Loucy (cell line): Measurements from ENCODE around the gene SGPL1.

Source experiments
- H2AFZ ChIP-seq: fragments of 200-600 bp; sonication (generic); 2 replicates; pipeline ENCODE4 v1.6.0; 2016; ENCODE audit warnings: antibody characterized with exemption, mild to moderate bottlenecking, low read length, moderate library complexity
- H3F3A ChIP-seq: fragments of 200-600 bp; 2 replicates; pipeline ENCODE4 v1.6.0; 2016; ENCODE audit warnings: antibody characterized with exemption, low read depth, mild to moderate bottlenecking
- H3K27me3 ChIP-seq: fragments of 200-600 bp; sonication (generic); 2 replicates; pipeline ENCODE4 v1.6.1; 2014; ENCODE audit warnings: low read length, mild to moderate bottlenecking; ENCODE audit not compliant: insufficient read depth, poor library complexity, severe bottlenecking
- H3K36me3 ChIP-seq: fragments of 200-600 bp; sonication (generic); 2 replicates; pipeline ENCODE4 v1.6.1; 2016; ENCODE audit warnings: low read length; ENCODE audit not compliant: insufficient read depth
- H3K4me1 ChIP-seq: fragments of 200-600 bp; sonication (generic); 2 replicates; pipeline ENCODE4 v1.5.1; 2014; ENCODE audit warnings: low read length, mild to moderate bottlenecking; ENCODE audit not compliant: insufficient read depth, poor library complexity, severe bottlenecking
- H3K4me2 ChIP-seq: fragments of 200-600 bp; sonication (generic); 2 replicates; pipeline ENCODE4 v1.6.0; 2014; ENCODE audit warnings: antibody characterized with exemption, low read length, low read depth, mild to moderate bottlenecking; ENCODE audit not compliant: poor library complexity, severe bottlenecking
- H3K4me3 ChIP-seq: fragments of 200-600 bp; sonication (generic); 2 replicates; pipeline ENCODE4 v1.5.1; 2014; ENCODE audit warnings: low read length, mild to moderate bottlenecking, mixed read lengths; ENCODE audit not compliant: poor library complexity, severe bottlenecking
- H3K79me2 ChIP-seq: fragments of 200-600 bp; sonication (generic); 2 replicates; pipeline ENCODE4 v1.6.1; 2014; ENCODE audit warnings: low read length; ENCODE audit not compliant: insufficient read depth
- H3K9ac ChIP-seq: fragments of 200-600 bp; sonication (generic); 2 replicates; pipeline ENCODE4 v1.6.0; 2014; ENCODE audit warnings: mild to moderate bottlenecking, low read depth, low read length, moderate library complexity; ENCODE audit not compliant: poor library complexity, severe bottlenecking
- H3K9me2 ChIP-seq: fragments of 200-600 bp; sonication (generic); replicated peaks from 2 replicates; pipeline ENCODE4 v1.6.1; 2016; ENCODE audit warnings: low read depth, low read length, mixed read lengths
- H3K9me3 ChIP-seq: fragments of 200-600 bp; sonication (generic); 2 replicates; pipeline ENCODE4 v1.6.1; 2014; ENCODE audit warnings: mild to moderate bottlenecking, antibody characterized with exemption, low read length, low read depth; ENCODE audit not compliant: insufficient read depth
- H4K20me1 ChIP-seq: fragments of 200-600 bp; sonication (generic); 2 replicates; pipeline ENCODE4 v1.6.0; 2014; ENCODE audit warnings: antibody characterized with exemption, low read length, mild to moderate bottlenecking; ENCODE audit not compliant: insufficient read depth, poor library complexity, severe bottlenecking
- CTCF ChIP-seq: fragments of 200-600 bp; sonication (generic); conservative IDR thresholded peaks from 2 replicates; pipeline ENCODE4 v1.5.1; 2014; ENCODE audit warnings: mild to moderate bottlenecking, antibody characterized with exemption, low read length
- EZH2phosphoT487 ChIP-seq: fragments of 200-600 bp; IDR thresholded peaks from 2 replicates; pipeline ENCODE4 v1.6.1; 2018; ENCODE audit warnings: antibody characterized with exemption, mild to moderate bottlenecking, moderate library complexity, borderline replicate concordance

Gene SGPL1

GRCh38 chr10:70846795-70847194 is 31.0 kb downstream of the SGPL1 start:
- H3K9me3 ChIP-seq = no peaks in the 10 kb centered on the region
- H3K27me3 ChIP-seq = no peaks in the 10 kb centered on the region
- H3K4me3 ChIP-seq = no peak overlapping the region
- peaks cover 22% of the 10 kb centered on the region; the same call in 1 of the 2 replicates for H3K36me3 ChIP-seq
- 0 out of 2 replicates have a peak, but pooled peaks cover 5% of the 10 kb centered on the region for H3K79me2 ChIP-seq
- no peaks in the 10 kb centered on the region for H3K9me2 ChIP-seq
- no peak overlapping the region for H3K4me2 ChIP-seq
- H2AFZ ChIP-seq = no peak overlapping the region
- no peaks in the 10 kb centered on the region for H3F3A ChIP-seq
- H3K9ac ChIP-seq = no peak overlapping the region
- no peaks in the 10 kb centered on the region for H4K20me1 ChIP-seq
- TF ChIP-seq EZH2phosphoT487 (no peak), CTCF (no peak)
- H3K4me1 ChIP-seq = peaks cover 8% of the 10 kb centered on the region

- no peaks in the 10 kb centered on the region for H3F3A ChIP-seq
- H3K4me3 ChIP-seq = no peak overlapping the region
- H3K79me2 ChIP-seq = no peaks in the 10 kb centered on the region
- no peaks in the 10 kb centered on the region for H3K9me2 ChIP-seq
- TF ChIP-seq CTCF (no peak), EZH2phosphoT487 (no peak)
- H3K9ac ChIP-seq = no peak overlapping the region
- H3K4me1 ChIP-seq = peaks cover 8% of the 10 kb centered on the region
- peaks cover 22% of the 10 kb centered on the region; the same call in 1 of the 2 replicates for H3K36me3 ChIP-seq
- peak overlapping the region; percentile 21 for H3K4me2 ChIP-seq
- H3K9me3 ChIP-seq = no peaks in the 10 kb centered on the region
- H2AFZ ChIP-seq = no peak overlapping the region
- no peaks in the 10 kb centered on the region for H3K27me3 ChIP-seq
- H4K20me1 ChIP-seq = no peaks in the 10 kb centered on the region
Observed at GRCh38 chr10:70847659-70848360, 32.1 kb downstream of the SGPL1 start.

- no peak overlapping the region for H3K4me2 ChIP-seq
Observed at GRCh38 chr10:70849582-70850016, 33.9 kb downstream of the SGPL1 start.

More at GRCh38 chr10:70849582-70850016, 33.9 kb downstream of the SGPL1 start:
- H3K9me3 ChIP-seq = no peaks in the 10 kb centered on the region
- no peaks in the 10 kb centered on the region for H3K27me3 ChIP-seq
- peaks cover 8% of the 10 kb centered on the region for H3K4me1 ChIP-seq
- H3F3A ChIP-seq = no peaks in the 10 kb centered on the region
- H3K9ac ChIP-seq = no peak overlapping the region
- no peaks in the 10 kb centered on the region for H3K79me2 ChIP-seq
- H3K9me2 ChIP-seq = no peaks in the 10 kb centered on the region
- H3K36me3 ChIP-seq = peaks cover 24% of the 10 kb centered on the region; the same call in 1 of the 2 replicates
- no peak for TF ChIP-seq CTCF
- no peak for TF ChIP-seq EZH2phosphoT487
- H2AFZ ChIP-seq = no peak overlapping the region
- H4K20me1 ChIP-seq = no peaks in the 10 kb centered on the region
- no peak overlapping the region for H3K4me3 ChIP-seq
